ENCODE measurements around the gene KLHL12. TPM values are rescaled to one million over a fixed set of nuclear protein-coding genes. Genes with fewer than 3 reads are reported as not detected.
"Not testable (repeated sequence)": the region's sequence is repeated elsewhere in the genome, so short reads cannot be mapped to it uniquely, and the experiment has no call there.

Gene KLHL12
- total RNA-seq, 1 donor from 2014 or later, result 22.1 TPM

DNA sequence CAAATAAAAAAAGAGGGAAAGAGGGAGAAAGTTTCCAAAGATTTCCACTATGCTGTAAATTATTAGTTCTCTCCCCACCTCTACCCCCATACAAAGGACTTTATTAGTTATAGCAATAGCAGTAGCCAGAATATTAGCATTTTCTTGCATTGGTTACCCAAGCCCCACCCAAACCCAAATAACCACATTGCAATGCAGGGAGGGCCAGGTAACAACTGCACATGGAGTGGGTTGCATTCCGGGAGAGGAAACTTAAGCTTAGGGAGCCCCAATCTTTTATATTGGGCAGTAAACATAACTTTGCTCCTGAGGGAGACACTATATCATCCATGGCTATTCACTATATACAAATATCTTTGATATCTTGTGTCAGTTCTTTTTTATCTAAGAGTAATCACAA, 25.1 kb upstream of the KLHL12 start:
- no peak for DNase-seq (ENCODE audit: extremely low read depth, low read depth, low spot score)

DNA sequence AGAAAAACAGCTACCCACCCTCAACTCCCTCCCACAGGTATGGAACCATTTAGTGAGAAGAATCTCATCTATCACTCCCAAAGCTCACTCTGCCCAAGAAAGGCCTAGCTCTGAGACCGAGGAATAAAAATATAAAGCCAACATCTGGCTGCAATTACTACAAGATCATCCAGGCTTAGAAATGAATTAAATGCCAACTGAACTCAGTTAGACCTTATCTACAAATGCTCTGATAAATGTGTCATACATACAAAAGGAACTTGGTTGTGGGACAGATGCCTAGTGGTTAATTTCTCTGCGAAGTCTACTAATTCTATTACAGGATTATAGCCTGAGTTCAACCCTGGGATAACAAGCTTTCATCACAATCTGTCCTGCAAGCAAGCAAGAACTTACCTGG, 24.4 kb upstream of the KLHL12 start:
- DNase-seq (ENCODE audit: extremely low read depth, low read depth, low spot score), result no peak

- no peak for DNase-seq (ENCODE audit: extremely low read depth, low read depth, low spot score)
Observed at GRCh38 chr1:202945483-202945882, 18.4 kb upstream of the KLHL12 start.

DNA sequence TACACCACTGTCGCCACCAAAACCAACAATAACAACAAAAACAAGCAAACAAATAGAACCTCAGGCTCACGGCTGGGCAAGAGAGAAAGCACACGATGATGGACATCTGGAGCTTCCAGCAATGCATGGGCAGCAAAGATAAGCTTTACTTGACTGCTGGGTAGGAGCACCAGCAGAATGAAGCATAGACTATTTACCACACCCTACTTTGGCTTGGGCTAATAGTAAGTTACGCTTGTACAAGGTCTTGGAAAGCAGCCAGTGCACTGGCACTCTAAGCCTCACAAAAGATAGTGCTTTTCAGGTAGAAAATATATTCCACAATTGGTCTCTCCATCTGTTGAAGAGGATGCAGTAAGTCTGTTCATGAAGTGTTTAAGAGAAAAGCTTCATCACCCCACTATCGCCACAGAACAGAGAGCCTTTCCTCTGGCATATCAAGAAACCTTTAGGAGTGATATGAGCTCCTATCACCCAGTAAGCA, 17.4 kb upstream of the KLHL12 start:
- DNase-seq (ENCODE audit: extremely low read depth, low read depth, low spot score), result no peak

- DNase-seq (ENCODE audit: extremely low read depth, low read depth, low spot score), result no peak
Observed at GRCh38 chr1:202942426-202942825, 15.4 kb upstream of the KLHL12 start.

GRCh38 chr1:202941372-202941771, 14.3 kb upstream of the KLHL12 start:
- no peak for DNase-seq (ENCODE audit: extremely low read depth, low read depth, low spot score)

GRCh38 chr1:202940561-202940960, 13.5 kb upstream of the KLHL12 start:
- no peak for DNase-seq (ENCODE audit: extremely low read depth, low read depth, low spot score)

- DNase-seq (ENCODE audit: extremely low read depth, low read depth, low spot score), result no peak
Observed at GRCh38 chr1:202938287-202938925, 11.4 kb upstream of the KLHL12 start.

GRCh38 chr1:202936409-202936808, 9.4 kb upstream of the KLHL12 start:
- DNase-seq (ENCODE audit: extremely low read depth, low read depth, low spot score), result not testable (repeated sequence)

DNA sequence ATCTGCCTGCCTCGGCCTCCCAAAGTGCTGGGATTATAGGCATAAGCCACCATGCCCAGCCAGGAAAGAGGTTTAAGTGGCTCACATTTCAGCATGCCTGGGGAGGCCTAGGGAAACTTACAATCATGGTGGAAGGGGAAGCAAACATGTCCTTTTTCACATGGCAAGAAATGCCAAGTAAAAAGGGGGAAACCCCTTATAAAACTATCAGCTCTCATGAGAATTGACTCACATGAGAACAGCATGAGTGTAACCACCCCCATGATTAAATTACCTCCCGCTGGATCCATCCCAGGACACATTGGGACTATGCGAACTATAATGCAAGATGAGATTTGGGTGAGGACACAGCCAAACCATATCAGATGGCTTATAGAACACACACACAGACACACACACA, 8.8 kb upstream of the KLHL12 start:
- no peak for DNase-seq (ENCODE audit: extremely low read depth, low read depth, low spot score)

GRCh38 chr1:202934755-202935154, 7.7 kb upstream of the KLHL12 start:
- DNase-seq (ENCODE audit: extremely low read depth, low read depth, low spot score), result no peak

DNA sequence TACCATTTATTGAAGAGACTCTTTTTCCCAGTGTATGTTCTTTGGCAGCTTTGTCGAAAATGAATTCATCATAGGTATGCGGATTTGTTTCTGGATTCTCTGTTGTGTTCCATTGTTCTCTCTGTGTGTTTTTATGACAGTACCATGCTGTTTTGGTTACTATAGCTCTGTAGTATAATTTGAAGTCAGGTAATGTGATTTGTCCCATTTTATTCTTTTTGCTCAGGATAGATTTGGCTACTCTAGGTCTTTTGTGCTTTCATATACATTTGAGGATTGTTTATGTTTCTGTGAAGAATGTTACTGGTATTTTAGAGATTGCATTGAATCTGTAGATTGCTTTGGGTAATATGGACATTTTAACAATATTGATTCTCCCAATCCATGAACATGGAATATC, 5.4 kb upstream of the KLHL12 start:
- no peak for DNase-seq (ENCODE audit: extremely low read depth, low read depth, low spot score)

DNA sequence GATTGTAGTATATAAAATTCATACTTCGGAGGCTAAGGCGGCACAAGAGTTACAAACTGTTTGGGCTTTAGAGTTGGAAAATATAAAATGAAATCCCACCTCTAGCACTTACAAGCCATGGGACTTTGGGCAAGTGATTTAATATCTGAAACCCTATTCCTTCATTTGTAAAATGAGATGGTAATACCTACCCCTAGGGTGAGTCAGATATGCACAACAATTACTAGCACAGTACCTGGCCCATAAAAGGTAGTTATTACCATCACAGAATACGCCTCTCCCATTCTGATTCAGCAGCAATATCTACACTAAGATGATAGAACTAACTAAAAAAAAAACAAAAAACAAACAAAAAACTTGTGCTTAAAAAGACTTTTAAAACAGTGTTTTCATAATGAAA, 3.5 kb downstream of the KLHL12 start:
- no peak for DNase-seq (ENCODE audit: extremely low read depth, low read depth, low spot score)

- DNase-seq (ENCODE audit: extremely low read depth, low read depth, low spot score), result no peak
Observed at GRCh38 chr1:202919615-202920014, 7.4 kb downstream of the KLHL12 start.

GRCh38 chr1:202915146-202915545, 11.9 kb downstream of the KLHL12 start:
- no peak for DNase-seq (ENCODE audit: extremely low read depth, low read depth, low spot score)

DNA sequence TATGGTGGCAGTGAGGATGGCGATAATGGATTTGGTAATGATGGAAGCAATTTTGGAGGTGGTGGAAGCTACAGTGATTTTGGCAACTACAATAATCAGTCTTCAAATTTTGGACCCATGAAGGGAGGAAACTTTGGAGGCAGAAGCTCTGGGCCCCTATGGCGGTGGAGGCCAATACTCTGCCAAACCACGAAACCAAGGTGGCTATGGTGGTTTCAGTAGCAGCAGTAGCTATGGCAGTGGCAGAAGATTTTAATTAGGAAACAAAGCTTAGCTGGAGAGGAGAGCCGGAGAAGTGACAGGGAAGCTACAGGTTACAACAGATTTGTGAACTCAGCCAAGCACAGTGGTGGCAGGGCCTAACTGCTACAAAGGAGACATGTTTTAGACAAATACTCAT, 14.6 kb downstream of the KLHL12 start:
- not testable (repeated sequence) for DNase-seq (ENCODE audit: extremely low read depth, low read depth, low spot score)

DNA sequence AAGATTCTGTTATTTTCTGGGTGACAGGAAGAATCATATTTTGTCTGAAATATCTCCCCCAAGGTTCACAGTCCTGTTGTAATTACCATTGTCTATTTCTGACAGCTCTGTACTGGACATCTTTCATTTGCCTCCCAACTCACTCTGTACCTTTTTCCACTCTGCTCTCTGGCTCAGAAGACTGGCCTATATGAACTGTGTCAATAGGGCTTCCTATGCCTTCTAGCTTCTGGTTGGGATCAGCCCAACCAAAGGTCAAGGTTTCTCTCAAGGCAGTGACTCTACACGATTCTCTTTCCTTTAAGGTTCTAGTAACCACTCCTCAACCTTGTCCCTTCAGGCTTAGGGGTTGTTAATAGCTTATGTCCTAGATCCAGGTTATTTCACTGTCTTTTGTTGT, 17.5 kb downstream of the KLHL12 start:
- no peak for DNase-seq (ENCODE audit: extremely low read depth, low read depth, low spot score)

DNA sequence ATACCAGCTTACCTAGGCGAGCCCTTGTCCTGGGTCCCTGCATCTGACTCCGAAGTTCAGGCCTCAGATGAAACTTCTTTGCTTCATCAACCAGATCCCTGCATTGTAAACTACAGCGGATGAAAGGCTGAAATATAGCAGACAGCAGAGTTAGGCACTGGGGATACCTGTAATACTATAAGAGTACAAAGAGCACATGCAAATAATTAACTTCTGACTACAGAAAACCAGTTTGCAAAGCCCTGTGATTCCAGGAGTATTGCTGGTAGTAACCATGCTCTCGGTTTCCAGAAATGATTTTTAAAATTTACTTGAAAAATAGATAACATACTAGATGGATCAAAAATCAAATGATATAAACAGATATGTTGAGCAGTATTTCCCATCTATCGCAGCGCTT, 18.0 kb downstream of the KLHL12 start:
- DNase-seq (ENCODE audit: extremely low read depth, low read depth, low spot score), result no peak

- no peak for DNase-seq (ENCODE audit: extremely low read depth, low read depth, low spot score)
Observed at GRCh38 chr1:202905331-202905730, 21.7 kb downstream of the KLHL12 start.

DNA sequence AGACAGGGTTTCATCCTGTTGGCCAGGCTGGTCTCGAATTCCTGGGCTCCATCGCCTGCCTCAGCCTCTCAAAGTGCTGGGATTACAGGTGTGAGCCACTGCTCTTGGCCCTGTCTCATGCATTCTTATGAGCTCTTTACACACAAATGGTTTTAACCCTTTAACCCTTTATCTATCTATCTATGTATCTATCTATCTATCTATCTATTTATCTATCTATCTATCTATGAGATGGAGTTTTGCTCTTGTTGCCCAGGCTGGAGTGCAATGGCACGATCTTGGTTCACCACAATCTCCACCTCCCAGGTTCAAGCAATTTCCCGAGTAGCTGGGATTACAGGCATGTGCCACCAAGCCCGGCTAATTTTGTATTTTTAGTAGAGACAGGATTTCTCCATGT, 23.2 kb downstream of the KLHL12 start:
- DNase-seq (ENCODE audit: extremely low read depth, low read depth, low spot score), result not testable (repeated sequence)

DNA sequence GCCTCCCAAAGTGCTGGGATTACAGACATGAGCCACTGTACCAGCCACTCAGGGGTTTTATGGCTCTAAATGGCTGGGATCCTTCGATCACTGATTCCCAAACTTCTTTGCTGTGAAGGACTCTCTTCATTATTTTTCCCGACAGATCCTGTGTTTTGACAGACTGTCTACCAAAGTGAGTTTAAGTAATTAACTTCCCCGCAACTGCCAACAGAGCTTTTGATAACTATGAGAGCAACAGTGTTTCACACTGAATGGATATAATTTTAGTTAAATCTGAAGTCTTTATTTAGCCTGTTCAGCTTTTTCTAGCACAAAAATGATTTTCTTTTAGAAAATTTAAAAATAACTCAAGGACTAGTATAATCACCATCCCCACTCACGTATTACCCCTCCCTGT, 25.5 kb downstream of the KLHL12 start:
- no peak for DNase-seq (ENCODE audit: extremely low read depth, low read depth, low spot score)

- DNase-seq (ENCODE audit: extremely low read depth, low read depth, low spot score), result no peak
Observed at GRCh38 chr1:202892501-202892900, 34.5 kb downstream of the KLHL12 start.

- no peak for DNase-seq (ENCODE audit: extremely low read depth, low read depth, low spot score)
Observed at GRCh38 chr1:202890392-202890791, 36.6 kb downstream of the KLHL12 start.
